Transverse colon (tissue), 4 donors: Measurements from ENCODE around the gene HPSE2.

Source experiments
- CTCF ChIP-seq, 5 experiments: fragments of 200-600 bp in 3 of 5; fragments of 450-650 bp in 2 of 5; sonication (generic) in 3 of 5; IDR thresholded peaks; 1 replicate in 2 of 5; 2 replicates in 3 of 5; pipeline ENCODE4 v1.5.1; 2016 to 2017; ENCODE audit warnings: antibody characterized with exemption in 5 of 5, inconsistent platforms in 3 of 5, mild to moderate bottlenecking in 2 of 5, moderate library complexity in 1 of 5
- EP300 ChIP-seq: sonication (generic); formaldehyde crosslinking; IDR thresholded peaks from one replicate; pipeline ENCODE4 v1.6.1; 2017; ENCODE audit warnings: antibody characterized with exemption, low read depth
- POLR2A ChIP-seq: fragments of 450-650 bp; IDR thresholded peaks from one replicate; pipeline ENCODE4 v1.6.1; 2016; ENCODE audit warnings: antibody characterized with exemption, mild to moderate bottlenecking, moderate library complexity
- POLR2AphosphoS5 ChIP-seq, 3 donors: sonication (generic); formaldehyde crosslinking; IDR thresholded peaks; one replicate each; pipeline ENCODE4 v1.6.1; 2016; ENCODE audit warnings: antibody characterized with exemption in 3 of 3

- no peak for TF ChIP-seq CTCF (IDR thresholded peaks at IDR 0.05)
- no peak for TF ChIP-seq POLR2AphosphoS5 (IDR thresholded peaks at IDR 0.05)
- TF ChIP-seq EP300 = no peak
- TF ChIP-seq POLR2A = no peak
Observed at GRCh38 chr10:98429320-98430072, 806.2 kb downstream of the HPSE2 start.
